Cortex of kidney (tissue), 1 donor: ENCODE results near the gene IFITM5.

ENCODE experiments used
- DNase-seq: peaks from one replicate; lab custom pipeline; 2025; lab: John Stamatoyannopoulos, UW

IFITM5 gene

DNA sequence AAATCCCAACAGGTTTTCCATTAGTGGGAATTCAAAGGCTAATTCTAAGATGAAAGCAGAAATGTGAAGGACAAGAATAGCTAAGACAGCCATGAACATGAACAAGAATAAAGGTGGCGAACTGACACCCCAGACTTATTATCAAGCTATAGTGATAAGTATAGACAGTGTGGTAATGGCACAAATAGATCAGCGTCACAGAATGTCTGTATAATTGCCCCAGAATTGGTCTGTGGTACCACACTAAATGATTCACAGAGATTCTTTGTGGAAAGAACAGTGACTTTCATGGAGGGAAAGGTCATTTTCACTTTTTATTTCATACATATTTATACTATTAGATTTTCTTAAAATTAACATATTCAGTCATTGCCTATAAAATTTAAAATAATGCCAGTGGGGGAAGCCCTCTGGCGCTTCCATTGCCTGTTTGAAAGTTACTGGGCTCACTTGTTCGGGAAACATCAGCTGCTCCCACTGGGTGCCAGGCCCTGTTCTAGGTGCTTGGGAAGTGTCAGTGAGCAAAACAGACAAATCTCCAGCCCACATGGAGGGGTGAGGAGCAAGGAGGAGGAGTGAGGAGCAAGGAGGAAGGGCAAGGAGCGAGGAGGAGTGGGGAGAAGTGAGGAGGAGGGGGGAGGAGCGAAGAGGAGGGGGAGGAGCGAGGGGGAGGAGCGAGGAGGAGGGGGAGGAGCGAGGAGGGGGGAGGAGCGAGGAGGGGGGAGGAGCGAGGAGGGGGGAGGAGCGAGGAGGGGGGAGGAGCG is 32.5 kb downstream of the IFITM5 start:
- DNase-seq = no peak

DNA sequence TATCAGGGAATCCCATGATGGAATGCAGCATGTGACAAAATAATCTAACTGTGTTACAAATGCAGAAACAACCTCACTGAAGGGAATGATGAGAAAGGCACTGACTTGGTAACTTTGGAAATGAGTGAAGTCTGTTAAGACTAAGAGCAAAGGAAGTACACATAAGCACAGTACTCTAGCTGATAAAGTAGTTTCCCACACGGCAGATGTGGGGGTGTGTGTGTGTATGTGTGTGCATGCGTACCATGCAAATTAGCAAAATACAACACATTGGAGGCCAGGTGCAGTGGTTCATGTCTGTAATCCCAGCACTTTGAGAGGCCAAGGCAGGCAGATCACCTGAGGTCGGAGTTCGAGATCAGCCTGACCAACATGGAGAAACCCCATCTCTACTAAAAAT is 37.7 kb downstream of the IFITM5 start:
- DNase-seq = no peak

DNA sequence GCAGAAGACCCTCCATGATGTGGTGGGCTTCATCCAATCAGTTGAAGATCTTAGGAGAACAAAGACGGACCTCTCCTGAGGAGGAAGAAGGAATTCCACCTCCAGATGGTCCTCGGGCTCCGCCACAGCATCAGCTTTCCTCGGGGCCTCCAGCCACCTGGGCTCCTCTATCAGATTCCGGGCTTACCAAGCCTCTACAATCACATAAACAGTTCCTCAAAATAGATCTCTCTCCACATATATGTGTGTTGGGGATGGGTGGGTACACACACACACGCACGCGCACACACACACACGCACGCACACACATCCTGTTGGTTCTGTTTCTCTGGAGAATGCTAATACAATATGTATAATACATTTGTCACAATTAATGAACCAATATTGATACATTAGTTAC is 39.9 kb downstream of the IFITM5 start:
- no peak for DNase-seq

DNA sequence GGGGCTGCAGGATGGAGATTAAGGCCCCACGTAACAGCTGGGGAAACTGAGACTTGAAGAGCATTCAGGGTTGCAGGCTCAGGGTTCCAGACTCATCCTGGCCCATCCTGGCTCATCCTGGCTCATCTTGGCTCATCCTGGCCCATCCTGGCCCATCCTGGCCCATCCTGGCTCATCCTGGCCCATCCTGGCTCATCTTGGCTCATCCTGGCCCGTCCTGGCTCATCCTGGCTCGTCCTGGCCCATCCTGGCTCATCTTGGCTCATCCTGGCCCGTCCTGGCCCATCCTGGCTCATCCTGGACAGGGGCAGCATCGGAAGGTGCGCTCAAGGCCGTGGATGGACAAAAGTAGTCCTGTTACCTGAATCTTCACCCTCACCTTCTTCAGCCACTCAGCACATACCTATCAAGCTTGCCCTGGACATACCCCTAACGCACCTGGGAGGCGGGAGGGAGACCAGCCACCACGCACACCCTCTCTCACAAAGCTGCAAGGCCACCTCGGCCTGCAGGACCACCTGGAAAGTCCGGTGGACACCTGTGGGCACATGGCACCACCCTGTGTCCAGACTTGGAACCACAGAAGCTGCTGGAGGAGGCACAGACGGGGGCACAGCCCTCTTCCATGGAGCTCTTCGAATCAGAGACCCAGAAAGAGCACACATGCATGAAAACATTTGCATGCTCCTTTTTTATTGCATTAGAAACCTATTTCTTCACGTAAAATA is 41.4 kb downstream of the IFITM5 start:
- DNase-seq = no peak

DNA sequence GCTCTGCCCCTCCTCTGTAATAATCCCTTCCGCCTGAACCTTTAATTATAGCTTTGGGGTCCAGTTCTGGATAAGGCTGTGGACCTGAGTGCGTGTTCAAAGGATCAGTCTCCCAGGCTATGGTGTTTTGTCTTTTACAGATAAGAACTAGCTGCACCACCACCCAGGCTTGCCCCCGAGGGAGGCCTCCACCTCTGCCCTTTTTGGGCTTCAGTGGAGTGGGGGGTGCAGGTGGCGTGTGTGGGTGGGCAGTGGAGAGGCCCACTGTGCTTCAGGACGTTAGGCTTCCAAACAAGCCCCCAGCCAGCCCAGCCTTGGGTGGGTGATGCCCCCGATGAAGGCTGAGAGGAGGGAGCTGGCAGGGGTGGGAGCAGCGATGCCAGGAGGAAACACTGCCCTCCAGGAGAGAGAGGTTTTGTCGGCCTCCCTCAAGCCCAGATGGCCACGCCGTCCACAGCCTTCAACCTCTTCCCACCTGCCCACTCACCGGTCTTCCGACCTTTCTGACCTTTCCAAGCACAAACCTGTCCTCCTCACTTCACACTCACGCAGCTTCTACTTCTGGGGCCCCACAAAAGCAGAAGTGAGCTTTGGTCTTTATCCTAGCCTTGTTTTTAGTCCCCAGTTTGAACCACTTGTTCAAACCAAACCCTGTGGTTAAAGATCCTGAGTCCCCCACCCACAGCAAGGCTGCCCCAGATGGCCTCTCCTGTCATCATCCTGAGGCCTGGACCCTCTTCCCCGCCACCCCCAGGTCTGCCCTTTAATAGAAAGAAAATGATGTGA is 42.2 kb downstream of the IFITM5 start:
- DNase-seq = no peak

DNA sequence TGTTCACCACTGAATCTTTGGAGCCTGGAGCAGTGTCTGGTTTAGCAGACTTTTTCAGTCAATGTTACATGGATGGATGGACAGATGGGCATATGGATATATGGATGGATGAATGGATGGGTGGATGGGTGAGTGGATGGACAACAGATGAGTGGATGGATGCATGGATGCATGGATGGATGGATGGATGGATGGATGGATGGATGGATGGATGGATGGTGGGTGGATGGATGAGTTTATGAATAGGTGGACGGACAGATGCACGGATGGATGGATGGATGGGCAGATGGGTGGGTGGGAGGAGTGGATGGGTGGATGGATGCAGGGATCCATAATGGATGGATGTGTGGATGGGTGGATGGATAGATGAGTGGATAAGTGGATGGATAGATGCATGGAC is 43.5 kb downstream of the IFITM5 start:
- DNase-seq = no peak

DNA sequence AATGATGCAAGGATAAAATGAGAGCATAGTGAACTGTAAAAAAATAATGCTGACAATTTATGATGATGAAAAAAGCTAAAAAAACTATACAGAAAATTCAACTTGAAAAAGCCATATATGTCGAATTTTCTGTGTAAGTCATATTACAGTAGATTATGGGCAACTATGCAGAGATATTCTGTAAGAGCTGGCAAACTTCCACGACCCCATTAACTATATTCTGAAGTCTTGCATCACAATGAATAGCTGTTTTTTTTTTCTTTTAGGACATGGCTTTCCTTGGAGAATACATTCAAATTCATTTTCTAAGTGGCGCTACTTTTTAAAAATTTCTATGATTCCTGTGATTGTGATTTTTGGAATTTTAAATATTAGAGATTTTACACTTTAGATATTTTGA is 44.1 kb downstream of the IFITM5 start:
- no peak for DNase-seq

DNA sequence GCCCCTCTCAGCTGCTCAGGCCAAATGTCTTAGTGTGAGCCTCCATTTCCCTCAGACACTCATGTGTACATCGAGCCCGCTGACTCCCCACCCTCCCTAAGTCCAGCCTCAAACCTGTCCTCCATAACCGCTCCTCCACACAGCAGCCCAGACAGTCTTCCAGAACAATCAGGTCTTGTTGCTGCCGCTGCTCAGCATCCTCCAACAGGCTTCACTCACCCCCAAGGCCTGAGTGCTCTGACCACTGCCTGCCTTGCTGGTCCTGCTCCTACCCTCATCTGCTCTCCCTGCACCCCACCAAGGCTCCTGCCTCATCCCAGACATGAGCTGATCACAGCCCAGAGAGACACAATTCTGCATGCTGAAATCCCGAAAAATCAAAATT is 45.4 kb downstream of the IFITM5 start:
- no peak for DNase-seq

DNA sequence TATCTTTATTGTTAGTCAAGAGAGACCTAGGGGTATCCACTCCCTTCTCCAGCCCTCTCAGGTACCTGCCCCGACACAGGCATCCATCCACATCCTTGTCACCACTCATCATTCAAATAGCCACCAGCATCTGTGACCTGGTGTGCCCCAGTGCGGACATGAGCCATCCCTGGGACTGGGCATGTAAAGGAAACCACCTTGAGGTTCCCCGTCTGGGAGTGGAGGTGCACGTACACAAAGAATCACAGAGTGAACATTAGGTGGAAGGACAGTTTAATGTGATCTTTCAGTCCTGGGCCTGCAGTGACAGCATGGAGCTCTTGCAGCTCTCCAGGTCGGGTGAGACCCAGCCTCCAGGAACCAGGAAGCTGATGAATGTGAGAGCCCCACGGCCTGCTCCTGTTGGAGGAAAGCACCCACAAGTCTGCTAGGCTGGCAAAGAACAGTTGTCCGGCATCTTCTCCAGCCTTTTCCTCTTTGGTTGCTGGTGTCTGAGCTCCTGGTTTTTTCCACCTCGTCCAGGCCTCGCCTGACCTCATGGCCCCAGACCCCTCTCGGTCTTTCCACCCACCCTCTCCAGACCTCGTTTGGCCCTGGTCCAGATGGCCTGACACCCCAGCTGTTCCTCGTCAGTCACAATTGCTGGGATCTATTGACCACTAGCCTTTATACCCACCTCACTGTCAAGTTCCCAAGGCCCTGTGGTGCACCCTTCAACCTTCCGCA is 46.0 kb downstream of the IFITM5 start:
- no peak for DNase-seq

DNA sequence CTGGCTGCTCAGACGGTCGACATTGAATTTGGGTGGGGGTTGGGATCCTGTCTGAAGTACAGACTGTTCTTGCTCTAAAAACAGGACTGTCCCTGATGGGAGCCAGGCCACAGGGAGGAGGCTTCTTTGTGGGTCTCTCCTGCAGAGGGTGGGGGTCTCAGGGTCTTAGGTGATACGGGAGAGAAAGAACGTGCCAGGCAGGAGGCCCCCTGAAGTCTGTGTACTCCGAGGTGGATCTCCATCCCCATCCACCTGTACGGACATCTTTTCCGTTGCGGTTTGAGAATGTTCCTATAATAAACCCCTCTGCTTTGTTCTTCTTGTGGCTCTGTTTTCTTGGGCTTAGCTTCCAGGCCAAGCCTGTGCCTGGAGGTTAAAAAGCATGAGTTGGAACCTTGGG is 46.7 kb downstream of the IFITM5 start:
- no peak for DNase-seq

DNA sequence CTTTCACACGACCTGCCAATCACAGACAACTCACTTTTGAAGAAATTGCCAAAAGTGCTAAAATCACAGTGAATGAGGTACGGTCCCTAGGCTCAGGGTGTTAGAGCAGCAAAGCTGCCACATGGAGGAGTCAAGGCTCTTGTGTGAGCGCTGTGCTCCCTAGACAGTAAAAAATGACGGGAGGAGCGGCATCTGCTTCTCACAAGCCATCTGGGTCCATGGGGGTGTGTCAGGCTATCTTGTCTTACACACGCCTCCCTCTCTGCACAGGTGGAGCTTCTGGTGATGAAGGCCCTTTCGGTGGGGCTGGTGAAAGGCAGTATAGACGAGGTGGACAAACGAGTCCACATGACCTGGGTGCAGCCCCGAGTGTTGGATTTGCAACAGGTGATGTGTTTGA is 47.8 kb downstream of the IFITM5 start:
- no peak for DNase-seq

DNA sequence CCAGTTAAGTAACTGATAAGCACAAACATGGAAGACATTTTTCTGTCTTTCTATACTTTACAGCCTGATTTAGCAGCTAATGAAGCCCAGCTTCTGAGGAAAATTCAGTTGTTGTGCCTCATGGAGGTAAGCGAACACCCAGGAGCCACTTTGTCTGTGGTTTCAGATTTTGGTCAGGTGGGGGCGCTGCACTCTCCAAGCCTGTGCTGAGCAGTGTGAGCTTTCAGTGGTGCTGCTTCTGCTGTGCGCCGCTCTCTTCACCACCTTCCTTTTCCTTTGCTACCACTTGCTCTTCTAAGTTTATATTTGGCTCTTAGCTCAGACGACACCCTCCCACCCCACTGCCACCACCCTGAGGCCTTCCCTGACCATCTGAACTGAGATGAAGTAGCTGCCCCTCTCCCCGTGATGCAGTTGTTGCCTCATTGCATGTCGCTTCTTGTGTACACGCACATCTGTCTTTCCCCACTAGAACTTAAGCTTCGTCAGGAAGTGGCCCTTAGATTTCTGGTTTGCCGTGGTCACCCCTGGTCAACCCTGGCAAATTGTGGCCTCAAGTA is 48.5 kb downstream of the IFITM5 start:
- no peak for DNase-seq

DNA sequence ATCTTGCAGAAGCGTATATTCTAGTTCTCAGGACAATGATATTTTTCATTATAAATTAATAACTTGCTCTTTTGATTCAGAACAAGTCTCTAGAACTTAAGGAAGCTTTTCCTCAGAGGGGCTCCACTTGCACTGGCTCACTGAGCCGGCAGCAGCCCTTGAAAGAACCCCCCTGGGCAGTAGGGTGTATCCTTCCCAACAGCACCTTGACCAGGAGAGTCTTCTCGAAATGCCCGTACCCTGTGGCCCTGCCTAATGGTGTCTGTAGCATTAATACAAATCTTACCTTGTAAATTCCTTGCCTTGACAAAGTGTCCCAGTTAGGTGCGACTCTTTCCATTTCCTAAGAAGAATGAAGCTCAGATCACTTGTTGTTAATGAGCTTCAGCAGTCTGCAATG is 49.1 kb downstream of the IFITM5 start:
- no peak for DNase-seq

DNA sequence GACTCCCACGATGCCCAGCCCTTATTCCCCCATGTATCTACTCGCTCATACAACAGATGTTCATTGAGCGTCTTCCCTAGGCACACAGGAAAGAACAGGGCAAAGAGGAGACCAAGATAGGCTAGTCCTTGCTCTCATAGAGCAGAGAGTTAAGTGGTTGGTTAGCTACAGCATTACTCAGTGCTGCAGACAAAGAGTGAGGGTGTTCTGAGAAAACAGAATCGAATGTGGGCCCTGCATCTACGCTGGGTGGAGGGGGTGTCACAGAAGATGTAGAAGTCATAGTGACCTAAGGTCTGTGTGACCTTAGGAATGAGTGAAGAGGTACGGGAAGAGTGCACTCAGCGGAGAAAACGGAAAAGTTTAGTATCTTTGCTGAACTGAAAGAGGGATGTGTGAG is 50.3 kb downstream of the IFITM5 start:
- DNase-seq = no peak
